Measurements from ENCODE around the gene RAB3C.
"Not testable (repeated sequence)": the region's sequence is repeated elsewhere in the genome, so short reads cannot be mapped to it uniquely, and the experiment has no call there.

The RAB3C gene

DNA sequence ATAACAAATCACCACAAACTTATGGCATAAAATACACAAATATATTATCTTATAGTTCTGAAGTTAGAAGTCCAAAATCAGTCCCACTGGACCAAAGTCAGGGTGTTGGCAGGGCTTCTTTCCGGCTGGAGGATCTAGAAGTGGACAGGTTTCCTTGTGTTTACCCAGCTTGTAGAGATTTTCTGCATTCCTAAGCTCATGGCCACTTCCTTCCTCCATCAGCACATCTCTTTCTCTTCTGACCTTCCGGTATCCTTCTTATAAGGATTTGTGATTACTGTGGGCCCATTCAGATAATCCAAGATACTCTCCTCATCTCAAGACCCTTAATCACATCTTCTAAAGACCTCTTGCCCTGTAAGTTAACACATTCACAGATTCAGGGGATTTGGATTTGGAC, 97.6 kb downstream of the RAB3C start:
- no peak for DNase-seq

DNA sequence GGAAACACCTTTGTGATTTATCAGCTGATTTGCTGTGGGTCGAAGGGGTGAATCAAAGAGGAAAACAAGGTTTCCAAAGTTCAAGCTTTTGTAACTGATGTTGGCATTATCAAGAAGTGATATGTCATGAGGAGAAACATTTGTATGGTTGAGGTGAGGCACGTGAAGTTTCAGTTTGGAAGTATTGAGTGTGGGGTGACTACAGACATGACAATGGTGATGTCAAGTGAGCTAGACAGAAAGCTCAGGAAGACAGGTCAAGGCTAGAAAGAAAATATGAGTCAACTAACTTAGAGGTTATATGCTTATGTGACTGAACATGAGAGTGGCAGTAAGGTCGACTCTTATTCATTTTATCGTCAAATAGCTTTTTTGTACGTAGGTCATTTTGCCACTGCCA, 99.1 kb downstream of the RAB3C start:
- DNase-seq = no peak

DNA sequence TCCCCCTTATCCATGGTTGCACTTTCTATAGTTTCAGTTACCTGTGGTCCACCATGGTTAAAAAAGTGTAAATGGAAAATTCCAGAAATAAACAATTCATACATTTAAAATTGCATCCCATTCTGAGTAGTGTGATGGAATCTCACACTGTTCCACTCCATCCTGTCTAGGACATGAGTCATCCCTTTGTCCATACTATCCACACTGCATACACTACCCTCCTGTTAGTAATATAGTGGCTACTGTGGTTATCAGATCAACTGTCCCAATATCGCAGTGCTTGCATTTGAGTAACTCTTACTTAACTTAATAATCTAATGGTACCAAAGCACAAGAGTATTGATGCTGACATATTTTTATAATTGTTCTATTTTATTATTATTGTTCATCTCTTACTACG, 100.7 kb downstream of the RAB3C start:
- DNase-seq = no peak

DNA sequence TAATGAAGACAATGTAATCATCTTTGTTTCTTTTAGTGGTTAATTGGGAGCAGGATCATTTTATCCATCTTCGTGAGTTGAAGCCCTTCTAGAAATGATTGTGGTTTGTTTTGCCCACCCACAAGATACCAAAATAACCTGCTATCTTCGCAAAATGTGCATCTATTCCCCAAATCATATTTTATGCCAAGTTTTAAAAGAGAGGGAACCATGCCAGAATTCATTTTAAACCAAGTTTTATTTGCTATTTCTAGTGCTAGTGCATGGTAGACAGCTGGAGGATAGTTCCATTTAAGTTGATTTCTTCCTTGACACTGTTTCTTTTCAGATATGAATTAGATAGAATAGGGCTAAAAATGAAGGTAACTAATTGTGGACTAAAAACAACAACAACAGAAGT, 104.2 kb downstream of the RAB3C start:
- no peak for DNase-seq

DNA sequence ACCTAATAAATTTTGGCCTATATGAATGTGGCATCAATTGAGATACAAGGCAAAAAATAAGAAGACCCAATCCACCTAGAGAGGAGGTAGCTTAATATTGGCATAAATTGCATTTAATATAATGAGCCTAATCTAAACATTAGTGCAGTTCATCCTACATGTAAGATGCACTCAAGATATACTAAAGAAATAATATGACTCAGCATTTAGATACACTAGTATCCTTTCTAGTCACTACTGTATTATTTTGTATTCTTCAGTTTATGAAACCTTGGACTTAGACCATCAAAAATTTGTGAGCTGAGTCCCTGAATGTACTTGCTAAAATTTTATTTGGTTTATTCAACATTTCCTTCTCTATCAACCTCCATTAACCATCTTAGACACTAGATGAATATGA, 104.7 kb downstream of the RAB3C start:
- DNase-seq = no peak

DNA sequence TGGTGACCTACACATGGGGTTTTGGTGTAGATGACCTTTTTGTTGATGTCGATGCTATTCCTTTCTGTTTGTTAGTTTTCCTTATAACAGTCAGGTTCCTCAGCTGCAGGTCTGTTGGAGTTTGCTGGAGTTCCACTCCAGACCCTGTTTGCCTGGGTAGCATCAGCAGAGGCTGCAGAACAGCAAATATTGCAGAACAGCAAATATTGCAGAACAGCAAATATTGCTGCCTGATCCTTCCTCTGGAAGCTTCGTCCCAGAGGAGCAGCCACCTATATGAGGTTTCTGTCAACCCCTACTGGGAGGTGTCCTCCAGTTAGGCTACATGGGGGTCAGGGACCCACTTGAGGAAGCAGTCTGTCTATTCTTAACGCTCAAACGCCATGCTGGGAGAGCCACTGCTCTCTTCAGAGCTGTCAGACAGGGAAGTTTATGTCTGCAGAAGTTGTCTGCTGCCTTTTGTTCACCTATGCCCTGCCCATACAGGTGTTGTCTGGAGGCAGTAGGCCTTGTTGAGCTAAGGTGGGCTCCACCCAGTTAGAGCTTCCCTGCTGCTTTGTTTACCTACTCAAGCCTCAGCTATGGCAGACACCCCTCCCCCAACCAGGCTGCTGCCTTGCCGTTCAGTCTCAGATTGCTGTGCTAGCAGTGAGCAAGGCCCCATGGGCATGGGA, 116.3 kb downstream of the RAB3C start:
- not testable (repeated sequence) for DNase-seq

DNA sequence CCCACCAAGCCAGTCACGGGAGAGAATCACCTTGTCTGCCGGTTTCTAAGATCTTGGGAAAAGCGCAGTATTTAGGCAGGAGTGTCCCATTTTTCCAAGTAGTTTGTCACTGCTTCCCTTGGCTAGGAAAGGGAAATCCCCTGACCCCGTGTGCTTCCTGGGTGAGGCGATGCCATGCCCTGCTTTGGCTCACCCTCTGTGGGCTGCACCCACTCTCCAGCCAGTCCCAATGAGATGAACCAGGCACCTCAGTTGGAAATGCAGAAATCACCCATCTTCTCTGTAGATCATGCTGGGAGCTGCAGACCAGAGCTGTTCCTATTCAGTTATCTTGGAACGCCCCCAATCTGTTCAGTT, 116.9 kb downstream of the RAB3C start:
- no peak for DNase-seq

DNA sequence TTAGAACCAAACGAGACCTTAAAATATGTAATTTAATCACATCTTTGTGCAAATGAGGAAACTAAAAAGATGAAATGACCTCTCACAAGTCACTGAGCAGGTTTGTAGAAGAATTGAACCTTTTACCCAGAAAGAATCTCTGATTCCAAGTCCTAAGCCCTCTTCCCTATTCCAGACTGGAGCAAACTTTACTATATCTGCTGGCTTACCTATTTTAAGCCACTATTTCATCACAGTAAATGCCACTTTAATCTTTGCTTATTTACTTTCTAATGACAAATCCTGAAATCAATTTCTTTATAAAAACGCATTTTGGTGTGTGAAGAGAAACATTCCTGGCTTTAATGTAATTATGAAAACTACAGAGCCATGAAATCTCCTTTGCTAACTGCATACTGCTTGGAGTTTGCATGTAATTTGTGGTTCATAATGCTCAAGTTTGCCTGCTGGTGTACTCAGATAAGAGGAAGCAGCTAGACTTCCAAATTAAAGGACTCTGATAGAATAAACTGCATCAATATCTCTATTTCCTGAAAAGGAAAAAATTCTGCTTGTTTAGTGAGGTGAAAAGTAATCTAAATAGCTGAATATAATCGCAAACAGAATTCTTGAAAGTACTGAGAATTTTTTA, 121.2 kb downstream of the RAB3C start:
- no peak for DNase-seq

DNA sequence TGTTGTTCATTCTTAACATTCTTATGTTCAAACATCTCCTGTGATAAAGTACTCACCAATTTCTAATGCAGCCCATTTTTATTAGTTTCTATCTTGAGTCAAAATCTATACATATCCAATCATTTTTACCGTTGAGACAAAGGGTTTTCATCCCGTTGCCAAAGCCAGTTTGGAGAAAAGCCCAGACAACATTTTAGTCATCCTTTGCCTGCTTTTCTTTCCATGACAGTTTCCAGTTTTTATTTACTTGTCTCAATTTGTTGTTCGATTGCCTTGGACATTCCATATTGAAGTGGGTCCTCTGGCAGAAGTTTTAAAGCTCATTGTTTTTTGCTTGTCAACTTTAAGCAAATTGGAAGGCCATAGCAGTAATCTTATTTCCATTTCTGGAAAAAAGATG, 123.9 kb downstream of the RAB3C start:
- no peak for DNase-seq

DNA sequence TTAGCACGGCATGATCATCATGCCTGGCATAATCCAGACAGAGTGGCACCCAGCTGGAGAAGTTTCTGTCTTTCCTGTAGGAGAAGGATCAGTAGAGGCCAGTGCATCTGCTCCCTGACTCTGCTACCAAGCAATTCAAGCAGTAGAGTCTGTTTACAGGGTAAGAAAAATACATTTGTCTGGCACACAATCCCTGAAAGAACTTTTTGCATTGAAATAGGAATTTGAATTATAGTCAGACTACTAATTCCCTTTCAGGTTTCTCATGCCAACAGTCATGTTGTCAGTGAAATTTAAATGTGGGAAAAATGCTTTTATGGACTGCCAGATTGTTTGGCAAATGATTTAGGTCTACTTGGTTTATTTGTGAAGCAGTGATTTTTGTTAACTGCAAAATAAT, 125.6 kb downstream of the RAB3C start:
- DNase-seq = no peak

DNA sequence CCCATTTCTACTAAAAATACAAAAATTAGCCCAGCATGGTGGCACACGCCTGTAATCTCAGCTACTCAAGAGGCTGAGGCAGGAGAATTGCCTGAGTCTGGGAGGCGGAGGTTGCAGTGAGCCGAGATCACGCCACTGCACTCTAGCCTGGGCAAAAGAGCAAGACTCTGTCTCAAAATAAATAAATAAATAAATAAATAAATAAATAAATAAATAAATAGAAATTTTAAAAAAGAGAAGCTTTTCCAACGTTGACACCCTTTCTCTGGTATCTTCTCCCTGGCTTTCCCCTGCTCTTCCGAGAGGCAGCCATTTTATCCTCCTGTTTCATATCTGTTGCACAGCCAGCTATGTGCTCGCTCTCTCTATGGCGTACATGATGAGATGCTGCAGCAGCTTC, 127.5 kb downstream of the RAB3C start:
- not testable (repeated sequence) for DNase-seq

DNA sequence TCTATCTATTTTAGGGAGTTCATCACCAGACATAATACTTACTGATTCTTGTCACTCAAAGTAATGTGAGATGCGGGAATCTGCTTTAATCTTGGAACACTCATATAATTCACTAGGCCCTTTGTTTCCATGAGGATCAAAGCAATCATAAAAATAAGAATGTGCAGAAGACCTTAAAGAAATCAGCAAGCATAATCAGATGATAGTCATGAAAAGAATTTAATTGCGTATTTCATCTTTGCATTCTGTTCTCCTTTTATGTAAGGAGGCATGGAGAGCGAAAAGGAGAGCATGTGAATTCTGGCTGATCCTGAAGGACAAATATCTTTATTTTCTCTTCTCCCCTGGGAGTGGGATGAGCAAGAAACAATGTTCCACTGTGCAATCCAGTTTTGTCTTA, 128.0 kb downstream of the RAB3C start:
- DNase-seq = no peak

DNA sequence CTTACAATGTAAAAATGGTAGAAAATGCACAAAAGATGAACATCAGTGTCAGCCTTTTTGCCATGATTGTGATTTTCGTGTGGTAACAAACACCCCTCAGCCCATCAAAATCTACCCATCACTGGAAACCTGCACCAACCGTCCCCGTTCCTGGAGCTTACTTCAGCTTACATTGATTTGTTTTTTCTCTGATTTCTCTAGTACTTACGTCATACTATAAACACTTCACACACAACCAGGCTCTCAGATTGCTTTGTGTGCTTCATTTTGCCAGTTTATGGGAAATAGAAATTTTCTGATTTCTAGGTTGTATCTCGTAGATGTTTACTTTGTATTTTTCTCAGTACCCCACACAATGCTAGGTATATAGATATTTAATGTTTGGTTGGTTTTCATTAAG, 129.1 kb downstream of the RAB3C start:
- no peak for DNase-seq

DNA sequence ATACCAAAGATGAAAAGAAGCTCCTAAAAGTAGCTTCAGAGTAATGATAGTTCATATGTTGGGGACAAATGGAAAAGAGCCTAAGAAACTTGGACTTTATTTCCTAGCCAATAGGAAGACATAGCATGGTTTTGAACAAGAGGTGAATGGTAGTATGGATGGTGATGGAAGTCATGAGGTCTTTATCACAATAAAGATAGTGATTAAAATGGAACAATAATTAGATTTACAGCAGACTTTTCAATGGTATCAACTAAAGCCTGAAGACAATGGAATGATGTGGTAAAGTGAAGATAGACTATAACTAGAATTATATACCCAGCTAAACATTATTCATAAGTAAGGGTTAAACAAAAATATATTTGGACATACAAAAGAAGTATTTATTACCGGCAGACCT, 131.2 kb downstream of the RAB3C start:
- DNase-seq = no peak

DNA sequence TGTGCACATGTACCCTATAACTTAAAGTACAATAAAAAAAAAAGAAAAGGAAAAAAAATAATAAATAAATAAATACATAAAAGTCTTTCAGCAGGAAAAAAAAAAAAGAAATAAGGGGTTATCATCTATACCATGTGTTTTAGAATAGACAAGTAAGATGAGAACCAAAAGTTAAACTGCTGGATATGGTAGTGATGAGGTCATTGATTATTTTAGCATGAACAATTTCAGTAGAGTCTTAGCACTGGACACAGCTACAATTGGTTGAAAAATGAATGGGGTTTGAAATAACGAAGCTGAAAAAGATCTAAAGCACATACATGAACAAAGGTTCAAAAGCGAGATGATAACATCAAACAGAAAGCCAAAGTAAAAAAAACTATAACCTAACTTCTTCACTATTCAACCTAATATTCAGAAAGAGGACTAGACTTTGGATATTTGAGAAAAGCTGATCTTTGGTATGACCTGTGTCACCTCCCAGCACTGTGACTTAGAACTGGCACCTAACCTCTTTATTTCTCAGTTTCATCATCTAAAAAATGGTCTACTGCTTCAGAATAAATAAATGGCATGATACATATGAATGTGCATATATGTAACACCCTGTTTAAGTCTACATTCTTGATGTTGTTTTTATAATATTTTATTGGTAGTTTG, 133.3 kb downstream of the RAB3C start:
- DNase-seq = no peak

DNA sequence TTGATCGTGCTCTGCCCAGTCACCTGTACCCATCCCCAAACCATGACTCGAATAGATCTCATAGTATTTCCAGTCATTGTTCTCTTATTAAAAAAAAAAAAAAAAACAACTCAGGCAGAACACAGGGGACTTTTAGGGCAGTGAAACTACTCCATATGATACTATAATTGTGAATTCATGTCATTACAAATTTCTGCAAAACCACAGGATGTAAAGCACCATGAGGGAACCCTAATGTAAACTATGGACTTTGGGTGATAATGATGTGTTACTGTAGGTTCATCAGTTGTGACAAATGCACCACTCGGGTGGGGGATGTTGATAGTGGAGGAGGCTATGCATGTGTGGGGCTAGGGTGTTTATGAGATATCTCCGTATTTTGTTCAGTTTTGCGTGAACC, 133.8 kb downstream of the RAB3C start:
- no peak for DNase-seq

DNA sequence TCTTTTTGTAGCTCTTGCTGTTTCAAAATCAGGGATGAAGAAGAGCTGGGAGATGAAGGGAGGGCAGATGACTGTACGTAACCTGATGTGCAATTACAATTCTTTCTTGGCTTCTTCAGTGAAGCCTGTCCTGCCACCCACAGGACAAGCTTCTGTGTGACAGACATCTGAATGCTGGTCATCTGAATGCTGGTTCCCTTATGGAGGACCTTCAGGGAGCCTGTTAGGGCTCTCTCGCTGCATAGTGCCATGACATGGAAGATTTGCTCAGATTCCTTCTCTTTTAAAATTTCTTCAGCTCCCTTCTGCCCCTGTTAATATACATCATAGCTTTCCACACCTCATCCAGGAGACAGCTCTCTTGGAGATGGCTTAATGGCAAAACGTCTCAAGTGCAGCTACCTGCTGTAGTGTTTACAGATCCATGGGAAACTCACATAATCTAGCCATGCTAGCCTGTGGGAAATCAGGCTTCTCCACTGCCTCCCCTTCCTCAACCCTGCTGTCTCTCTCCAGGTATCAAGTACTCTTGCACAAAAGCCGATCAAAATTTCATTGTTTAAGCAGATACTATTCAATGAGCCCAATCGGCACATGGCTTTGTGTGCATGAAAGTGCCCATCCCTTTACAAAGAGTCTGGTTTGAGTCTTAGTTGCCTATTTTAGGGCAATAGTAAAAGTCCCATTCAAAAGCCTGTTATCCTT, 134.6 kb downstream of the RAB3C start:
- no peak for DNase-seq

DNA sequence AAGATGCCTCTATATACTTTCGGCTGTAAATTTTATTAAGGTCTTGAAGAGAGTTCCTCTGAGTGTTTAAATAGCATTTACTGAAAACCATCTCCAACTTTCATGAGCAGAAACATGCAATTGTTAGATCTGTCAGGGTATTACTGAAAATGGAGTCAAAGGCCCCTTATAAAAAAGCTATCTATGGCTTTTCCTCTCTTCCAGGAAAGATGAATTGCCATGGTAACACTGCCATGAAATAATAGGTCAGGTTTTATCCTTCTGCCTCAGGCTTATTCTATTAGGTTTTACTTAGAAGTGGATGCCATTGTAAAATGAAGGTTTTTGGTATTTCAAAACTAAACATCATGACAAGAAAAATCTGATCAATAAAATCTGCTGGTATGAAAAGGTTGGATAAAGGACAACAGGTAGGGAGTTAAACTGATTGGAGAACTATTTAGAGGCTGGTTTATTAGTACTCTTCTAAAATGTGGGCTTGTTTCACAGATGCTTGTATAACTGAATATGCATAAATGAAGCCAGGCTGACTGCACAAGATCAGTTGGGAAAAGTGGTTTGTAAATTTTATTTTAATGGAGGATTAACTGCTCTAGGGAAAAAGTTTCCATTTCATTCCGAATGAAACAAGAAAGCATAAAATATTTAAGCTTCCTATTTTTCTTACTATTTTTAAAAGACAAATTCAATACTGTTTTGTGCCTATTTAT, 135.5 kb downstream of the RAB3C start:
- DNase-seq = no peak

DNA sequence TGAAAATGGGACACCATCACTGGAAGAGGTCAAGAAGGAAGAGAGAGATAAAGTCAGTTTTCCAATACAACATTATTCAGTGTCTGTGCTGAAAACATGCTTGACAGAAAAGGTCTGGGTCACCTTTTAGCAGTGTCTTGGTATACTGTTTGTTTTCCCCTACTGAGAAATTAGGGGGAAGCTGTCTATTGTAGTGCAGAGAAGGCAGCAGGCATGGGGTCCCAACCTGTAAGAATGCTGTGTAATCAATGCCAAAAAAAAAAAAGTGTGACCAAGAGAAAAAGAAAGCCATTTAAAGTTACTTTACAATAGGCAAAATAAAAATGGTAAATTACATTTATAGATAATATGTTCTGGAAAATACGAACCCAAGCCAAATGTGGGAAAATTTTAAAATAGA, 139.3 kb downstream of the RAB3C start:
- no peak for DNase-seq

DNA sequence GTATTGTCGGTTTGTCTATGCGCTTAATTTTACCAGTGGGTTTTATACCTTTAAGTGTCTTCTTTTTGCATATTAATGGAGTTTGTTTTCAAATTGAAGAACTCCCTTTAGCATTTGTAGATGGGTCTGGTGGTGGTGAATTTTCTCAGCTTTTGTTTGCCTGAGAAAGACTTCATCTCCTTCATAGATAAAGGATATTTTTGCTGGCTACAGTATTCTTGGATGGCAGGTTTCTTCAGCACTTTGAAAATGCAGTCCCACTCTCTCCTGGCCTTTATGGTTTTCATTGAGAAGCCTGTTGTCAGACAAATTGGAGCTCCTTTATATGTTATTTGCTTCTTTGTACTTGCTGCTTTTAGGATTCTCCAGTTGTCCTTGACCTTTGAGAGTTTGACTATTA, 142.1 kb downstream of the RAB3C start:
- DNase-seq = no peak

DNA sequence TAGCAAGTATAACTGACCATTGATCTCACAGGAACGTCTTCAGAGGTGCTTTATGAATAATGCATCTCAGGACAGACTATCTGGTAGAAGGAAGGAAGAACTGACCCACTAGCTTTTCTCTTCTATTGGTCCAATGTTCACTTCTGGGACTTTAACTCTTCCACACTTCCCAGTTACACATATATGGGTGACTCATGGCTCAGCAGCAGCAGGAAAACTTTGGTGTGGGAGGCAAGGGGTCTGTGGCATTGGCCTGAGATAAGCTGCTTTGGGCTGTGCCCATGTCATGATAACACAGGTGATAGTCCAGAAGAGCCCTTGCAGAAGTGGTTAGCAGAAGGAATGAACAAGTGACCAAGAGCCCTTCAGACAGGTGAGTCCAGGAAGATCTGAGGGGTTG, 148.8 kb downstream of the RAB3C start:
- no peak for DNase-seq

DNA sequence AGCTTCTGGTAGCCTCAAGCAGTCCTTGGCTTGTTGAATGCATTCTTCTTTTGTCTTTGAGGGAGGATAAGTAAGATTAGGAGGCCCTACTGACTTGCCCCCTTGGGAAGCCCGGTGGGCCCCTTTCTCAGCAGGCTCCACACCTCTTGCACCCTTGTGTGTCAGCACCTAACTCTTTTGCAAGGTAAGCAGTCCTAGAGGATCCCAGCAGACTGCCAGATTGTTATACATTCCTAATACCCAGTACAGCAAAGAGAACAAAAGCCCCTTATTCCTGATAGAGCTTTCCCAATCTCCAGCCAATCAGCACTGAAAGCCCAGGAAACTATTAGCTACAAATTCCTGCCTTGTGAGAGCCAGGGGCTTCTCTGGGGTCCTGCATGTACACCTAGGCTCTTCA, 152.8 kb downstream of the RAB3C start:
- no peak for DNase-seq

DNA sequence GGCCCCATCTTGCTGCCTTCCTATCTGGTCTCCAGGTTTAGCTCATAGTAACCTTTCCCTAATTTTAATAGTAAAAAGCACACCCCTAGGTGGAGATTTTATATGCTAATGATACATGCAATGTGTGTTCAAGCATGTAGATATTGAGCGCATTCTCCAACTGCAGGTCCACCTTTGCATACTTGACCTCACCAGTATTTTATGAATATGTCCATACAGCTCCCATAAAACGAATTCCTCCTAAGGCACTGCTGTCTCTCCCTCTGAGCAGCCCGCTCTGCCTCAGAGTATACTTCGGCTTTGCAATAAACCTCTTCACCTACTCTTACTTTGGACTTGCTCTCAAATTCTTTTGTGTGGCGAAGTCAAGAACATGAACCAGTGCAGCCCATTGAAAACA, 153.3 kb downstream of the RAB3C start:
- no peak for DNase-seq

Data from stimulated activated CD4-positive, alpha-beta T cell treated with anti-CD3 and anti-CD28 coated beads, Interleukin-4, amount 100 ng/mL, for 4 hours (primary cell).